K562 (cell line): ENCODE results near the gene CD52. TPM values are rescaled to one million over a fixed set of nuclear protein-coding genes. Genes with fewer than 3 reads are reported as not detected.

Experiments used
- CGGBP1 ChIP-seq: fragments of 250-450 bp; sonication (Bioruptor Pico); IDR thresholded peaks from 2 replicates; pipeline ENCODE4 v1.9.0; 2021; ENCODE audit warnings: mild to moderate bottlenecking
- CHAMP1 ChIP-seq: fragments of 450-650 bp; IDR thresholded peaks from 2 replicates; pipeline ENCODE4 v1.6.1; 2016; ENCODE audit warnings: mild to moderate bottlenecking
- EWSR1 ChIP-seq: fragments of 450-650 bp; IDR thresholded peaks from 2 replicates; pipeline ENCODE4 v1.6.1; 2018; ENCODE audit warnings: borderline replicate concordance, mild to moderate bottlenecking, low read depth, moderate library complexity; ENCODE audit not compliant: partially characterized antibody
- HBP1 ChIP-seq: fragments of 450-650 bp; formaldehyde crosslinking; IDR thresholded peaks from 2 replicates; pipeline ENCODE4 v1.4.0; 2022; ENCODE audit warnings: missing genetic modification characterization
- HCFC1 ChIP-seq: IDR thresholded peaks from 2 replicates; pipeline ENCODE4 v1.6.1; 2012; ENCODE audit warnings: low read depth, low read length, improper control_type of control experiment
- KLF6 ChIP-seq: fragments of 250-450 bp; sonication (Bioruptor Pico); IDR thresholded peaks from 2 replicates; pipeline ENCODE4 v1.4.0; 2020; ENCODE audit warnings: mild to moderate bottlenecking, moderate library complexity, borderline replicate concordance
- MLX ChIP-seq, 2 experiments: fragments of 450-650 bp in 1 of 2; sonication (generic) in 1 of 2; formaldehyde crosslinking; conservative IDR thresholded peaks; 2 replicates each; pipeline versions ENCODE4 v1.4.0 to v1.8.1; 2020 to 2022; ENCODE audit warnings: mild to moderate bottlenecking in 1 of 2, missing genetic modification reagents in 1 of 2
- NKRF ChIP-seq: fragments of 450-650 bp; IDR thresholded peaks from 2 replicates; pipeline ENCODE4 v1.6.1; 2016; ENCODE audit warnings: borderline replicate concordance
- RNF219 ChIP-seq: fragments of 250-450 bp; sonication (Bioruptor Pico); IDR thresholded peaks from 2 replicates; pipeline ENCODE4 v1.5.0; 2022; ENCODE audit warnings: mild to moderate bottlenecking
- SMARCC2 ChIP-seq: fragments of 450-650 bp; IDR thresholded peaks from 2 replicates; pipeline ENCODE4 v1.6.1; 2017; ENCODE audit warnings: antibody characterized with exemption, moderate library complexity, mild to moderate bottlenecking, low read depth
- SNIP1 ChIP-seq: fragments of 450-650 bp; IDR thresholded peaks from 2 replicates; pipeline ENCODE4 v1.7.1; 2017; ENCODE audit warnings: low read depth, mild to moderate bottlenecking
- TCF7L2 ChIP-seq: fragments of 150-350 bp; IDR thresholded peaks from 2 replicates; pipeline ENCODE4 v1.6.1; 2016; ENCODE audit warnings: low read depth, mild to moderate bottlenecking, low read length, moderate library complexity
- XRCC4 ChIP-seq: IDR thresholded peaks from one replicate; pipeline ENCODE4 v1.6.1; 2011; ENCODE audit not compliant: insufficient read depth, insufficient read length; ENCODE audit errors: extremely low read depth
- ZC3H4 ChIP-seq: sonication (generic); formaldehyde crosslinking; IDR thresholded peaks from 2 replicates; pipeline ENCODE4 v1.9.0; 2021; ENCODE audit warnings: missing genetic modification reagents, borderline replicate concordance
- ZKSCAN1 ChIP-seq: fragments of 150-350 bp; IDR thresholded peaks from 2 replicates; pipeline ENCODE4 v1.6.1; 2016; ENCODE audit warnings: low read depth, low read length
- ZNF23 ChIP-seq: fragments of 250-450 bp; sonication (Bioruptor Pico); IDR thresholded peaks from 2 replicates; pipeline ENCODE4 v1.4.0; 2020; ENCODE audit warnings: mild to moderate bottlenecking
- polyA plus RNA-seq, 8 experiments: library from polyadenylated mRNA; depleted of rRNA in 4 of 8; stranded (reverse) in 5 of 8; unstranded in 3 of 8; fragments of >200 nt; fragmentation: Nextera tagmentation in 2 of 8; fragmentation: Illumina TruSeq in 1 of 8; extraction: Ambion mirVana in 2 of 8; extraction: Trizol in 1 of 8; gene quantifications; 2 replicates each; pipeline versions ENCODE4 v1.2.1 to v1.2.3, GENCODE V29; 2011 to 2014; ENCODE audit warnings: inconsistent platforms in 1 of 8, missing spikeins in 1 of 8
- total RNA-seq, 7 experiments: library from RNA; depleted of rRNA in 6 of 7; stranded (reverse); fragments of >200 nt in 6 of 7; fragmentation: Illumina TruSeq in 2 of 7; extraction: Trizol in 2 of 7; gene quantifications; 2 replicates each; pipeline versions ENCODE4 v1.2.1 to v1.2.3, GENCODE V29; 2011 to 2021; ENCODE audit warnings: low replicate concordance in 1 of 7

CD52 gene
- total and polyA plus RNA-seq, 9 of the 15 experiments (the other 6 are each of a cell fraction or from before 2014, with no cell fraction given), result 34.9 to 488 (median 173) TPM

GRCh38 chr1:26336477-26337205, 18.9 kb downstream of the CD52 start (continued):
- no peak for TF ChIP-seq SMARCC2
- no peak for TF ChIP-seq XRCC4
- TF ChIP-seq MLX (CRISPR knock-in tag; conservative IDR thresholded peaks at IDR 0.05), result peak; percentile 68 to 94; a peak in 3 of 4 replicates
- TF ChIP-seq CGGBP1, result no peak
- TF ChIP-seq HBP1 (CRISPR knock-in tag), result peak; percentile 97
- TF ChIP-seq SNIP1, result no peak
- no peak for TF ChIP-seq TCF7L2
- no peak for TF ChIP-seq RNF219
- TF ChIP-seq HCFC1, result peak; percentile 31; the same call in 1 of the 2 replicates
- TF ChIP-seq KLF6 (CRISPR knock-in tag), result peak; percentile 97
- no peak for TF ChIP-seq EWSR1
- no peak; the same call in 1 of the 2 replicates for TF ChIP-seq ZNF23 (CRISPR knock-in tag)
- TF ChIP-seq CHAMP1, result no peak
- peak; percentile 93; the same call in 1 of the 2 replicates for TF ChIP-seq ZC3H4 (CRISPR knock-in tag)
- TF ChIP-seq ZKSCAN1, result 0 out of 2 replicates have a peak, but pooled peaks have one; percentile 13
- TF ChIP-seq NKRF, result peak; percentile 71; the same call in 1 of the 2 replicates
